ENCODE data around the gene MOV10L1. TPM values are rescaled to one million over a fixed set of nuclear protein-coding genes. Genes with fewer than 3 reads are reported as not detected.

Gene MOV10L1
- total and polyA plus RNA-seq, 11 donors, result 0.06 to 0.63 (median 0.13) TPM; not detected in 6

DNA sequence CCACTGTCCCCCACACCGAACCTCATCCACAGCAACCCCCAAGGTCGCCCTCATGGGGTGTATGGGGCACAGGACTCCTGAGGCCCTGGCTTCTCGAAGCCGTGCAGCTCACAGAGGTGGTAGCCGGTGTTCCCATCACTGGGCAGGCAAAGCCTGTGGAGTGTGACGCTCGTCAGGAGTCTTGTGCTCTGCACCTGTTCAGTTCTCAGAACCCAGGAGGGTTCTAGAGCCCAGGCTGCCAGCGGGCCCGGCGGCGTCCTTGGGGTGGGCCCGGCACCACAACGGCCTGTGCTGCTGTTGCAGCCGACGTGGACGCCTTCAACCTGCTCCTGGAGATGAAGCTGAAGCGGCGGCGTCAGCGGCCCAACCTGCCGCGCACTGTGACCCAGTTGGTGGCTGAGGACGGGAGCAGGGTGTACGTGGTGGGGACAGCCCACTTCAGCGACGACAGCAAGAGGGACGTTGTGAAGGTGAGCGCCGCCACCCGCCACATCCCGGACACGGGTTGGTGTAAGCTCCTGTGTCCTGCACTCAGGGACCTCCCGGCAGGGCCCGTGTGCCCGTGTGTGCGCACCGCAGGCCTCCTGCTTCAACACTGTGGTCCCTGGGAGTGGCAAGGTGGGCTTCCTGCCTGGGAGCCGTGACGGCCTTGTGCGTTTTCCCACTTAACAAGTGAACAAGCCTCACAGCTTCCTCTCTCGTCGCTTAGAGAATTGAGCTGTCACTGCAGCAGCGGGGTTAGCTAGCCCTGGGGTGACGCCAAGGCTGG, 104.4 kb downstream of the MOV10L1 start:
- ATAC-seq (no peak), DNase-seq (peak in 1 of 5 donors; percentile 21)
- no peak overlapping the region for H3K27ac ChIP-seq
- H3K27me3 ChIP-seq, result no peaks in the 10 kb centered on the region
- 91 to 94% (median 92%) methylated on average over 34 to 44 of the region's 44 CpGs for WGBS, 4 donors
- peaks cover 0 to 60% (median 19%) of the 10 kb centered on the region in 9 donors for H3K36me3 ChIP-seq
- TF ChIP-seq, protein P1, sequence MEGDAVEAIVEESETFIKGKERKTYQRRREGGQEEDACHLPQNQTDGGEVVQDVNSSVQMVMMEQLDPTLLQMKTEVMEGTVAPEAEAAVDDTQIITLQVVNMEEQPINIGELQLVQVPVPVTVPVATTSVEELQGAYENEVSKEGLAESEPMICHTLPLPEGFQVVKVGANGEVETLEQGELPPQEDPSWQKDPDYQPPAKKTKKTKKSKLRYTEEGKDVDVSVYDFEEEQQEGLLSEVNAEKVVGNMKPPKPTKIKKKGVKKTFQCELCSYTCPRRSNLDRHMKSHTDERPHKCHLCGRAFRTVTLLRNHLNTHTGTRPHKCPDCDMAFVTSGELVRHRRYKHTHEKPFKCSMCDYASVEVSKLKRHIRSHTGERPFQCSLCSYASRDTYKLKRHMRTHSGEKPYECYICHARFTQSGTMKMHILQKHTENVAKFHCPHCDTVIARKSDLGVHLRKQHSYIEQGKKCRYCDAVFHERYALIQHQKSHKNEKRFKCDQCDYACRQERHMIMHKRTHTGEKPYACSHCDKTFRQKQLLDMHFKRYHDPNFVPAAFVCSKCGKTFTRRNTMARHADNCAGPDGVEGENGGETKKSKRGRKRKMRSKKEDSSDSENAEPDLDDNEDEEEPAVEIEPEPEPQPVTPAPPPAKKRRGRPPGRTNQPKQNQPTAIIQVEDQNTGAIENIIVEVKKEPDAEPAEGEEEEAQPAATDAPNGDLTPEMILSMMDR (IDR thresholded peaks at IDR 0.05), result no peak
- TF ChIP-seq POLR2A (IDR thresholded peaks at IDR 0.05), result no peak
- H3K4me3 ChIP-seq, result no peak overlapping the region
- peaks cover 5 to 42% (median 25%) of the 10 kb centered on the region in 12 donors for H3K4me1 ChIP-seq
- H3K9me3 ChIP-seq, result no peaks in the 10 kb centered on the region
- intact Hi-C loops (cut with DNase I), result no loop called here

DNA sequence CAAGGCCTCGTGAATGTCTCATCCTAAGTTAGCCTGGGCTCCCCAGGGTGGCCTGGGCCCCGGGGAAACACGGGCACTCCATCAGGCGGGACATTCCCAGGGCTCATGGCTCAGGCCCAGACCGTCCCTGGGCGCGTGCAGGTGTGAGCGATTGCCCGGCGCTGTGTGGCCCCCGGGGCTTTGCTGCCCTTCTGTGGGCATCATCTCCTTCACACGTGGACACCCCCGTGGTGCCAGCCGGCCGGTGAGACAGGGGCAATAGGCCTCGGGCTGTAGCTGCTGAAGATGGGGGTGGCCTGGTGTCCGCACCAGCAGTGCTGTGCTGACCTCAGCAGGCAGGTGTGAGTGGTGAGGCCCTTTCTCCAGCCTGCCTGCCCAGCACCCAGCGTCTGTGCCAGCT, 106.5 kb downstream of the MOV10L1 start:
- ATAC-seq (no peak), DNase-seq (peak in 1 of 5 donors; percentile 24)
- Histone ChIP-seq H3K36me3 (peaks cover 0 to 60% (median 19%) of the 10 kb centered on the region in 9 donors), H3K4me3 (no peak overlapping the region), H3K4me1 (peaks cover 0 to 33% (median 14%) of the 10 kb centered on the region in 12 donors), H3K27ac (no peak overlapping the region), H3K9me3 (no peaks in the 10 kb centered on the region), H3K27me3 (no peaks in the 10 kb centered on the region)
- intact Hi-C loops (cut with DNase I), result no loop called here
- TF ChIP-seq, protein P1 (IDR thresholded peaks at IDR 0.05), result no peak
- no peak for TF ChIP-seq POLR2A (IDR thresholded peaks at IDR 0.05)
- 87 to 91% (median 90%) methylated on average over 11 to 18 of the region's 18 CpGs for WGBS, 4 donors

DNA sequence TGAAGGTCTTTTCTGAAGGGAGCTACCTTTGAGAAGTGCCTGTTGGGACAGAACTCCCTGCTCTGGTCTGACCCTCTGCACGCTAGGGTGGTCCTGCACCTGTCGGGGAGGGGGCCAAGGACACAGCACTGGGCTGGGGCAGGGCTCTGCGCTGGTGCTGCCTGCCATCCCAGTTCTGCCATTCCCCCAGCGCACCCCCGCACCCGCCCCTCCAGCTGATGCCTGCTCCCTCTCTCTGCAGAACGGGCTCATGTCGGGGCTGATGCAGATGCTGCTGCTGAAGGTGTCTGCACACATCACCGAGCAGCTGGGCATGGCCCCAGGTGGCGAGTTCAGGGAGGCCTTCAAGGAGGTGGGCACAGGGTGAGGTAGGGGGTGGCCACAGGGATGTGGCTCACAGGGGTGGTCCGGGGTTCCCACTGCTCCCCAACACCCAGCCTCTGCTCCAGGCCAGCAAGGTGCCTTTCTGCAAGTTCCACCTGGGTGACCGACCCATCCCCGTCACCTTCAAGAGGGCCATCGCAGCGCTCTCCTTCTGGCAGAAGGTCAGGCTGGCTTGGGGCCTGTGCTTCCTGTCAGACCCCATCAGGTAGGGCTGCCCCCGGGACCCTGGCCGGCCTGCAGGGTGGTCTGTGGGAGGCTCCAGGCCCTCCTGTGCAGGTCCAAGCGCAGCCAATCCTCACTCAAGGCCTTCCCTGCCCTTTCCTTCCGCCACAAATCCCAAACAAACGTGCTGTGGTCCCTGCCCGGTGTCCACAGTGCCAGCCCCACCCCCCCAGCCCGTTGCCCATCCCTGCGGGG, 107.4 kb downstream of the MOV10L1 start:
- ATAC-seq (no peak), DNase-seq (peak in 1 of 5 donors; percentile 18)
- intact Hi-C loops (cut with DNase I), result no loop called here
- 85 to 95% (median 87%) methylated on average over 12 to 23 of the region's 23 CpGs for WGBS, 4 donors
- no peaks in the 10 kb centered on the region for H3K9me3 ChIP-seq
- H3K27me3 ChIP-seq, result no peaks in the 10 kb centered on the region
- peaks cover 0 to 60% (median 19%) of the 10 kb centered on the region in 9 donors for H3K36me3 ChIP-seq
- peaks cover 0 to 30% (median 14%) of the 10 kb centered on the region in 12 donors for H3K4me1 ChIP-seq
- no peak overlapping the region for H3K27ac ChIP-seq
- no peak for TF ChIP-seq POLR2A (IDR thresholded peaks at IDR 0.05)
- TF ChIP-seq, protein P1 (IDR thresholded peaks at IDR 0.05), result no peak
- no peak overlapping the region for H3K4me3 ChIP-seq

Data from heart left ventricle (tissue), 16 donors.